Mammary epithelial cell (primary cell): Measurements from ENCODE around the gene DYRK1A.

Experiments
- EZH2 ChIP-seq: IDR thresholded peaks from 2 replicates; pipeline ENCODE4 v1.6.1; 2012; ENCODE audit warnings: low read length, inconsistent platforms, borderline replicate concordance
- TF ChIP-seq, protein P1 (sequence below), 2 donors: IDR thresholded peaks in 1 of 2; conservative IDR thresholded peaks in 1 of 2; 2 replicates each; pipeline ENCODE4 v1.5.1; 2011 to 2012; ENCODE audit warnings: inconsistent platforms in 2 of 2, low read length in 2 of 2, mild to moderate bottlenecking in 2 of 2, control low read depth in 1 of 2, low read depth in 1 of 2; ENCODE audit not compliant: insufficient read depth in 1 of 2; ENCODE audit errors: extremely low read depth in 1 of 2

DNA sequence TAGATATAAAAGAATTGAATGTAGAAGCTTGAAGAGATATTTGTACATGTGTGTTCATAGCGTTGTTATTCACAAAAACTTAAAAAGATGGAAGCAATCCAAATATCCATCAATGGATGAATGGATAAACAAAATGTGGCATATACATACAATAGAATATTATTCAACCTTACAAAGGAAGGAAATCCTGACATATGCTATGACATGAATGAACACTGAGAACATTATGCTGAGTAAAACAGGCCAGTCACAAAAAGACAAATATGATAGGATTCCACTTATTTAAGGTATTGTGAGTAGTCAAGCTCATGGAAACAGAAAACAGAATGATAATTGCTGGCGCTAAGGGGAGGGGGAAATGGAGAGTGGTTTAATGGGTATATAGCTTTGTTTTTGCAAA is 47.0 kb upstream of the DYRK1A start:
- TF ChIP-seq, protein P1, sequence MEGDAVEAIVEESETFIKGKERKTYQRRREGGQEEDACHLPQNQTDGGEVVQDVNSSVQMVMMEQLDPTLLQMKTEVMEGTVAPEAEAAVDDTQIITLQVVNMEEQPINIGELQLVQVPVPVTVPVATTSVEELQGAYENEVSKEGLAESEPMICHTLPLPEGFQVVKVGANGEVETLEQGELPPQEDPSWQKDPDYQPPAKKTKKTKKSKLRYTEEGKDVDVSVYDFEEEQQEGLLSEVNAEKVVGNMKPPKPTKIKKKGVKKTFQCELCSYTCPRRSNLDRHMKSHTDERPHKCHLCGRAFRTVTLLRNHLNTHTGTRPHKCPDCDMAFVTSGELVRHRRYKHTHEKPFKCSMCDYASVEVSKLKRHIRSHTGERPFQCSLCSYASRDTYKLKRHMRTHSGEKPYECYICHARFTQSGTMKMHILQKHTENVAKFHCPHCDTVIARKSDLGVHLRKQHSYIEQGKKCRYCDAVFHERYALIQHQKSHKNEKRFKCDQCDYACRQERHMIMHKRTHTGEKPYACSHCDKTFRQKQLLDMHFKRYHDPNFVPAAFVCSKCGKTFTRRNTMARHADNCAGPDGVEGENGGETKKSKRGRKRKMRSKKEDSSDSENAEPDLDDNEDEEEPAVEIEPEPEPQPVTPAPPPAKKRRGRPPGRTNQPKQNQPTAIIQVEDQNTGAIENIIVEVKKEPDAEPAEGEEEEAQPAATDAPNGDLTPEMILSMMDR (conservative IDR thresholded peaks at IDR 0.05 in 1 of 2, IDR thresholded peaks at IDR 0.05 in 1 of 2; ENCODE audit: extremely low read depth in 1 of 2, insufficient read depth in 1 of 2, low read depth in 1 of 2, low read length in 2 of 2) = no peak
- no peak for TF ChIP-seq EZH2
